ENCODE results near the gene UBE2L6. TPM values are rescaled to one million over a fixed set of nuclear protein-coding genes. Genes with fewer than 3 reads are reported as not detected.

The UBE2L6 gene
- total and polyA plus RNA-seq, 4 donors, result 42.0 to 68.9 (median 45.0) TPM

DNA sequence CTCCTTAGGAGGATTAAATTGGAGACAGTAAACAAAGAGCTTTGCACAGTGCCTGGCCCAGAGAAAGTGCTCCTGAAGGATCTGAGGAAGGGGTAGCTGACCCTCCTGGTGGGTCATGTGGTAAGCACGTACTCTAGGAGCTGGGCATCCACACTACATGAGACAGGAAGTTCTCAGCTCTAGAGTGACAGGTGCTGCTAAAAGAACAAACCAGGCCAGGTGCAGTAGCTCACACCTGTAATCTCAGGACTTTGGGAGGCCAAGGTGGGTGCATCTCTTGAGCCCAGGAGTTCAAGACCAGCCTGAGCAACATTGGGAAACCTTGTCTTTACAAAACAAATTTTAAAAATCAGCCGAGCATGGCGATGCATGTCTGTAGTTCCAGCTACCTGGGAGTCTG lies 65.1 kb downstream of the UBE2L6 start:
- intact Hi-C loops (cut with DNase I), result no loop called here
- ATAC-seq (ENCODE audit: low FRiP score) (no peak), DNase-seq (no peak)
- no peaks in the 10 kb centered on the region for H3K4me1 ChIP-seq (ENCODE audit: control insufficient read depth in 1 of 2, insufficient read depth in 2 of 2, low read length in 2 of 2)
- H3K36me3 ChIP-seq (ENCODE audit: control insufficient read depth in 1 of 2, insufficient read depth in 2 of 2, low read length in 1 of 2), result no peaks in the 10 kb centered on the region
- WGBS, 2 donors, result 95 to 100% methylated on average over 3 of the region's 3 CpGs
- H3K4me3 ChIP-seq (ENCODE audit: low read length in 2 of 2), result no peak overlapping the region
- peak overlapping the region in 1 of 2 donors; percentile 2 for H3K27ac ChIP-seq (ENCODE audit: low read depth in 1 of 2, low read length in 2 of 2)
- no peaks in the 10 kb centered on the region for H3K27me3 ChIP-seq (ENCODE audit: control insufficient read depth in 1 of 2, insufficient read depth in 2 of 2, low read length in 1 of 2)
- no peaks in the 10 kb centered on the region for H3K9me3 ChIP-seq (ENCODE audit: control insufficient read depth, low read length)

GRCh38 chr11:57501953-57502352 lies 65.5 kb downstream of the UBE2L6 start:
- intact Hi-C loops (cut with DNase I), result no loop called here
- no peak overlapping the region for H3K27ac ChIP-seq (ENCODE audit: low read depth in 1 of 2, low read length in 2 of 2)
- WGBS, 2 donors, result 55 to 61% methylated on average over 4 of the region's 4 CpGs
- DNase-seq, result no peak
- ATAC-seq (ENCODE audit: low FRiP score), result no peak
- H3K27me3 ChIP-seq (ENCODE audit: control insufficient read depth in 1 of 2, insufficient read depth in 2 of 2, low read length in 1 of 2), result no peaks in the 10 kb centered on the region
- H3K4me3 ChIP-seq (ENCODE audit: low read length in 2 of 2), result no peak overlapping the region
- H3K4me1 ChIP-seq (ENCODE audit: control insufficient read depth in 1 of 2, insufficient read depth in 2 of 2, low read length in 2 of 2), result no peaks in the 10 kb centered on the region
- no peaks in the 10 kb centered on the region for H3K36me3 ChIP-seq (ENCODE audit: control insufficient read depth in 1 of 2, insufficient read depth in 2 of 2, low read length in 1 of 2)
- H3K9me3 ChIP-seq (ENCODE audit: control insufficient read depth, low read length), result no peaks in the 10 kb centered on the region

Other genes with a start within 250 kb of the UBE2L6 start
- gene TNKS1BP1, start 242.7 kb downstream of the UBE2L6 start, total RNA-seq, result 100 to 1,000 TPM; 169 to 184 TPM
- 100 to 1,000 TPM in 1 of 2 donors, 10 to 100 TPM in 1; 35.2 to 161 TPM for gene TNKS1BP1, start 242.7 kb downstream of the UBE2L6 start, polyA plus RNA-seq
- gene SSRP1, start 231.8 kb downstream of the UBE2L6 start, total RNA-seq, result 10 to 100 TPM; 43.2 to 48.7 TPM
- gene SSRP1, start 231.8 kb downstream of the UBE2L6 start, polyA plus RNA-seq, result 10 to 100 TPM; 37.8 to 44.9 TPM
- gene P2RX3, start 229.3 kb downstream of the UBE2L6 start, total RNA-seq, result not detected
- gene P2RX3, start 229.3 kb downstream of the UBE2L6 start, polyA plus RNA-seq, result not detected
- gene PRG3, start 186.5 kb downstream of the UBE2L6 start, total RNA-seq, result not detected
- gene PRG3, start 186.5 kb downstream of the UBE2L6 start, polyA plus RNA-seq, result not detected
- under 1 TPM; 0.39 to 0.84 TPM for gene PRG2, start 177.0 kb downstream of the UBE2L6 start, total RNA-seq
- gene PRG2, start 177.0 kb downstream of the UBE2L6 start, polyA plus RNA-seq, result under 1 TPM in 1 of 2 donors, not detected in 1; 0.15 TPM
- 10 to 100 TPM; 59.7 to 97.8 TPM for gene SLC43A3, start 140.6 kb downstream of the UBE2L6 start, total RNA-seq
- gene SLC43A3, start 140.6 kb downstream of the UBE2L6 start, polyA plus RNA-seq, result 10 to 100 TPM; 28.0 to 30.4 TPM
- 1 to 10 TPM; 1.1 to 4.3 TPM for gene RTN4RL2, start 107.1 kb downstream of the UBE2L6 start, total RNA-seq
- under 1 TPM in 1 of 2 donors, not detected in 1; 0.20 TPM for gene RTN4RL2, start 107.1 kb downstream of the UBE2L6 start, polyA plus RNA-seq
- 10 to 100 TPM in 1 of 2 donors, 1 to 10 TPM in 1; 7.6 to 15.8 TPM for gene SLC43A1, start 52.0 kb downstream of the UBE2L6 start, total RNA-seq
- 10 to 100 TPM in 1 of 2 donors, 1 to 10 TPM in 1; 8.6 to 19.6 TPM for gene SLC43A1, start 52.0 kb downstream of the UBE2L6 start, polyA plus RNA-seq
- 10 to 100 TPM; 30.8 to 40.0 TPM for gene TIMM10, start 36.9 kb downstream of the UBE2L6 start, total RNA-seq
- 10 to 100 TPM; 34.7 to 71.1 TPM for gene TIMM10, start 36.9 kb downstream of the UBE2L6 start, polyA plus RNA-seq
- not detected for gene SMTNL1, start 30.1 kb downstream of the UBE2L6 start, total RNA-seq
- not detected for gene SMTNL1, start 30.1 kb downstream of the UBE2L6 start, polyA plus RNA-seq
- gene SERPING1, start 30.0 kb upstream of the UBE2L6 start, total RNA-seq, result 1,000 to 10,000 TPM in 1 of 2 donors, 100 to 1,000 TPM in 1; 723 to 1,015 TPM
- gene SERPING1, start 30.0 kb upstream of the UBE2L6 start, polyA plus RNA-seq, result 100 to 1,000 TPM; 473 to 867 TPM
- 1 to 10 TPM in 1 of 2 donors, under 1 TPM in 1; 0.97 to 1.8 TPM for gene YPEL4, start 82.2 kb upstream of the UBE2L6 start, total RNA-seq
- 1 to 10 TPM; 3.0 to 6.2 TPM for gene YPEL4, start 82.2 kb upstream of the UBE2L6 start, polyA plus RNA-seq
- gene CLP1, start 90.1 kb upstream of the UBE2L6 start, total RNA-seq, result 10 to 100 TPM; 10.0 to 10.6 TPM
- gene CLP1, start 90.1 kb upstream of the UBE2L6 start, polyA plus RNA-seq, result 10 to 100 TPM in 1 of 2 donors, 1 to 10 TPM in 1; 6.7 to 10.8 TPM
- gene ZDHHC5, start 100.4 kb upstream of the UBE2L6 start, total RNA-seq, result 10 to 100 TPM; 47.9 to 51.0 TPM
- 10 to 100 TPM; 11.3 to 17.6 TPM for gene ZDHHC5, start 100.4 kb upstream of the UBE2L6 start, polyA plus RNA-seq
- gene MED19, start 144.5 kb upstream of the UBE2L6 start, total RNA-seq, result 10 to 100 TPM in 1 of 2 donors, 1 to 10 TPM in 1; 8.8 to 11.6 TPM
- 10 to 100 TPM in 1 of 2 donors, 1 to 10 TPM in 1; 9.9 to 11.8 TPM for gene MED19, start 144.5 kb upstream of the UBE2L6 start, polyA plus RNA-seq
- 10 to 100 TPM; 40.6 to 47.8 TPM for gene TMX2, start 144.9 kb upstream of the UBE2L6 start, total RNA-seq
- gene TMX2, start 144.9 kb upstream of the UBE2L6 start, polyA plus RNA-seq, result 10 to 100 TPM; 44.1 to 50.8 TPM
- gene SELENOH, start 173.8 kb upstream of the UBE2L6 start, total RNA-seq, result 10 to 100 TPM; 65.0 to 75.1 TPM
- 100 to 1,000 TPM; 126 to 158 TPM for gene SELENOH, start 173.8 kb upstream of the UBE2L6 start, polyA plus RNA-seq
- gene BTBD18, start 184.1 kb upstream of the UBE2L6 start, total RNA-seq, result not detected
- under 1 TPM in 1 of 2 donors, not detected in 1; 0.05 TPM for gene BTBD18, start 184.1 kb upstream of the UBE2L6 start, polyA plus RNA-seq
- 100 to 1,000 TPM; 167 to 213 TPM for gene CTNND1, start 194.1 kb upstream of the UBE2L6 start, total RNA-seq
- 10 to 100 TPM; 31.6 to 35.8 TPM for gene CTNND1, start 194.1 kb upstream of the UBE2L6 start, polyA plus RNA-seq

Data from aorta (tissue), 5 donors.